Left lung (tissue), 10 donors: Measurements from ENCODE around the gene CSF2. TPM values are rescaled to one million over a fixed set of nuclear protein-coding genes. Genes with fewer than 3 reads are reported as not detected.

Experiments used
- ATAC-seq: fragments of 200-7000 bp; cut with Tn5 transposase; one replicate; pipeline ENCODE4 v1.9.1; 2020; ENCODE audit warnings: moderate library complexity
- DNase-seq, 4 donors: peaks; one replicate each; pipeline ENCODE4 v3.0.0-alpha.2; 2013 to 2020
- H3K27ac ChIP-seq, 2 donors: fragments of 200-600 bp; sonication (generic) in 1 of 2; one replicate each; pipeline versions ENCODE4 v1.5.0 to v1.8.0; 2020 to 2021
- H3K27me3 ChIP-seq, 2 donors: fragments of 200-600 bp; sonication (generic) in 1 of 2; one replicate each; pipeline versions ENCODE4 v1.5.0 to v1.8.0; 2020 to 2021
- H3K36me3 ChIP-seq, 2 donors: fragments of 200-600 bp; sonication (generic) in 1 of 2; one replicate each; pipeline versions ENCODE4 v1.5.0 to v1.8.0; 2020 to 2021
- H3K4me1 ChIP-seq, 2 donors: fragments of 200-600 bp; one replicate each; pipeline ENCODE4 v1.8.0; 2021
- H3K4me3 ChIP-seq, 2 donors: fragments of 200-600 bp; sonication (generic) in 1 of 2; one replicate each; pipeline versions ENCODE4 v1.5.0 to v1.8.0; 2020 to 2021; ENCODE audit warnings: mild to moderate bottlenecking in 1 of 2
- H3K9me3 ChIP-seq, 2 donors: fragments of 200-600 bp; sonication (generic) in 1 of 2; one replicate each; pipeline versions ENCODE4 v1.5.0 to v1.8.0; 2020 to 2021
- intact Hi-C, 2 donors: fragments of 100-400 bp; cut with DNase I; formaldehyde crosslinking; loops; one replicate each; pipeline versions ENCODE4 v1.11.2 to v1.14.2; 2022
- polyA plus RNA-seq, 6 donors: library from polyadenylated mRNA; unstranded; fragments of 120-200 nt; gene quantifications; one replicate each; pipeline ENCODE4 v1.2.1, GENCODE V29; 2013; ENCODE audit not compliant: insufficient read length in 6 of 6
- total RNA-seq, 2 donors: library from RNA; stranded (reverse); fragmentation: NEBNext Ultra II Directional; extraction: Animal tissue kit (Norgen Biotek cat#: 25700); gene quantifications; one replicate each; pipeline ENCODE4 v1.2.1, GENCODE V29; 2021
- TF ChIP-seq, protein P1 (sequence below), 2 donors: fragments of 200-600 bp; sonication (generic) in 1 of 2; IDR thresholded peaks; one replicate each; pipeline versions ENCODE4 v1.5.0 to v1.8.0; 2021; ENCODE audit warnings: antibody characterized with exemption in 2 of 2
- donor health status: DM: no; HTN: yes; CAD: no.
- donor health status: DM: no; HTN: no; CAD: no.

The CSF2 gene
- total and polyA plus RNA-seq, 8 donors = 0.18 to 5.1 (median 0.44) TPM; not detected in 3

DNA sequence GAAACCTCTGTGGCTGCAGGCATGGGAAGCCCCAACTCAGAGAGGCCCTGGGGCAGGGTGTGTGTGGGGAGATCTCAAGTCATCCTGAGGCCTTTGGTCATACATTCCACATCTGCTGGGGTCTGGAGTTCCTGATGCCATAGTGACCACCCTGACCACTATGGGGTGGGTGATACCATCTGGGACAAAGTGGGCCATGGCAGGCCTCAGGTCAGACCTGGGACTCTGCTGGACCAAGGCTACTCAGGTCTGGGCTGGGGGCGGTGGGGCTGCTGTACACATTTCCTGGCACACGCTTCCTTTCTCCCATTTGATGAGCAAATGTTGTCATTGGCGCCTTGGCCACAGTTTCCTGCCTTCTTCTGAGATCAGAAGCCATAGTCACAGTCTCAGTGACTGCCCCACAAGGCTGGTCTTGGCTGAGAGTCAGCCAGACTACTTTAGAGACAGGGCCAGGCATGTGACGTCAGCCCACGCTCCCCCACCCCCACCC, 47.0 kb upstream of the CSF2 start:
- TF ChIP-seq, protein P1, sequence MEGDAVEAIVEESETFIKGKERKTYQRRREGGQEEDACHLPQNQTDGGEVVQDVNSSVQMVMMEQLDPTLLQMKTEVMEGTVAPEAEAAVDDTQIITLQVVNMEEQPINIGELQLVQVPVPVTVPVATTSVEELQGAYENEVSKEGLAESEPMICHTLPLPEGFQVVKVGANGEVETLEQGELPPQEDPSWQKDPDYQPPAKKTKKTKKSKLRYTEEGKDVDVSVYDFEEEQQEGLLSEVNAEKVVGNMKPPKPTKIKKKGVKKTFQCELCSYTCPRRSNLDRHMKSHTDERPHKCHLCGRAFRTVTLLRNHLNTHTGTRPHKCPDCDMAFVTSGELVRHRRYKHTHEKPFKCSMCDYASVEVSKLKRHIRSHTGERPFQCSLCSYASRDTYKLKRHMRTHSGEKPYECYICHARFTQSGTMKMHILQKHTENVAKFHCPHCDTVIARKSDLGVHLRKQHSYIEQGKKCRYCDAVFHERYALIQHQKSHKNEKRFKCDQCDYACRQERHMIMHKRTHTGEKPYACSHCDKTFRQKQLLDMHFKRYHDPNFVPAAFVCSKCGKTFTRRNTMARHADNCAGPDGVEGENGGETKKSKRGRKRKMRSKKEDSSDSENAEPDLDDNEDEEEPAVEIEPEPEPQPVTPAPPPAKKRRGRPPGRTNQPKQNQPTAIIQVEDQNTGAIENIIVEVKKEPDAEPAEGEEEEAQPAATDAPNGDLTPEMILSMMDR (IDR thresholded peaks at IDR 0.05) = no peak
- H3K36me3 ChIP-seq = no peaks in the 10 kb centered on the region
- H3K27me3 ChIP-seq = no peaks in the 10 kb centered on the region
- no peaks in the 10 kb centered on the region for H3K9me3 ChIP-seq
- H3K4me3 ChIP-seq = no peak overlapping the region
- intact Hi-C loops = no loop called here
- no peaks in the 10 kb centered on the region for H3K4me1 ChIP-seq
- no peak for ATAC-seq
- DNase-seq = no peak
- H3K27ac ChIP-seq = no peak overlapping the region

GRCh38 chr5:132027027-132027426, 46.6 kb upstream of the CSF2 start:
- TF ChIP-seq, protein P1 (IDR thresholded peaks at IDR 0.05) = no peak
- ATAC-seq = no peak
- intact Hi-C loops = no loop called here

GRCh38 chr5:132029609-132030330, 43.8 kb upstream of the CSF2 start:
- intact Hi-C loops = no loop called here
- TF ChIP-seq, protein P1 (IDR thresholded peaks at IDR 0.05) = no peak
- Histone ChIP-seq H3K27ac (no peak overlapping the region), H3K4me3 (no peak overlapping the region), H3K36me3 (no peaks in the 10 kb centered on the region), H3K27me3 (no peaks in the 10 kb centered on the region), H3K9me3 (peaks cover 0 to 11% of the 10 kb centered on the region in 2 donors), H3K4me1 (no peaks in the 10 kb centered on the region)
- DNase-seq = no peak
- no peak for ATAC-seq

More at GRCh38 chr5:132027027-132027426, 46.6 kb upstream of the CSF2 start:
- Histone ChIP-seq H3K27me3 (no peaks in the 10 kb centered on the region), H3K4me3 (no peak overlapping the region), H3K36me3 (no peaks in the 10 kb centered on the region), H3K4me1 (no peaks in the 10 kb centered on the region), H3K27ac (no peak overlapping the region), H3K9me3 (no peaks in the 10 kb centered on the region)
- no peak for DNase-seq

DNA sequence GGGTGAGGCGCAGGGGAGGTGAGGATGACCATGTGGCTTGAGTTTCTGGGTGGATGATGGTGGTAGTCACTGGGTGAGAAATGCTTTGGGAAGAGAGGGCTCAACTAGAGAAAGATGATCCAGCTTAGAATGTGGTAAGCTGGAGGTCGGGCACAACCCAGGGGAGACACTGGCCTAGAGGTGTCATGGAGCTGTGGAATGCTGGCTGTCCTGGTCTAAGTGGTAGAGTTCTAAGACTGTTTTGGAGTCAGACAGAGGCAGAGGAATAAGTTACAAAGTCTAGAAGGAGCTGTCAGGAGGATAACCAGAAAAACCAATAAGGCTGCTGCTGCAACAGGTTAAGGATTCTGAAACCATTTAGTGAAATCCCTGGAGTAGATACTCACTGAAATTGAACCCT, 43.0 kb upstream of the CSF2 start:
- no peaks in the 10 kb centered on the region for H3K36me3 ChIP-seq
- no peak for ATAC-seq
- peaks cover 0 to 11% of the 10 kb centered on the region in 2 donors for H3K9me3 ChIP-seq
- TF ChIP-seq, protein P1 (IDR thresholded peaks at IDR 0.05) = no peak
- H3K4me1 ChIP-seq = no peaks in the 10 kb centered on the region
- intact Hi-C loops = no loop called here
- H3K27ac ChIP-seq = no peak overlapping the region
- no peak for DNase-seq
- no peaks in the 10 kb centered on the region for H3K27me3 ChIP-seq
- no peak overlapping the region for H3K4me3 ChIP-seq

GRCh38 chr5:132032196-132032595, 41.4 kb upstream of the CSF2 start:
- ATAC-seq (no peak), DNase-seq (no peak)
- no peak overlapping the region for H3K4me3 ChIP-seq
- peaks cover 0 to 11% of the 10 kb centered on the region in 2 donors for H3K9me3 ChIP-seq
- TF ChIP-seq, protein P1 (IDR thresholded peaks at IDR 0.05) = no peak
- no peaks in the 10 kb centered on the region for H3K36me3 ChIP-seq
- intact Hi-C loops = no loop called here
- H3K27me3 ChIP-seq = no peaks in the 10 kb centered on the region
- no peaks in the 10 kb centered on the region for H3K4me1 ChIP-seq
- H3K27ac ChIP-seq = no peak overlapping the region
